ENCODE measurements around the gene STK17B. TPM values are rescaled to one million over a fixed set of nuclear protein-coding genes. Genes with fewer than 3 reads are reported as not detected.

The STK17B gene
- total and polyA plus RNA-seq, 9 of the 15 experiments (the other 6 are each of a cell fraction or from before 2014, with no cell fraction given): 2.3 to 17.7 (median 8.5) TPM

GRCh38 chr2:196101325-196101991, 69.9 kb downstream of the STK17B start (continued):
- TF ChIP-seq PKNOX1 (IDR thresholded peaks at IDR 0.05): peak; percentile 35; the same call in 1 of the 2 replicates
- TF ChIP-seq NFE2 (IDR thresholded peaks at IDR 0.05; ENCODE audit: low read depth): peak; percentile 90
- TF ChIP-seq ARID1B (IDR thresholded peaks at IDR 0.05): peak; percentile 88
- TF ChIP-seq NRF1 (conservative IDR thresholded peaks at IDR 0.05 in 1 of 2, IDR thresholded peaks at IDR 0.05 in 1 of 2): 0 out of 4 replicates have a peak, but pooled peaks of 1 of the 2 experiments have one; percentile 27
- no peak for TF ChIP-seq ZNF699 (CRISPR knock-in tag; IDR thresholded peaks at IDR 0.05; ENCODE audit: insufficient replicate concordance)
- TF ChIP-seq ZBTB43 (CRISPR knock-in tag; IDR thresholded peaks at IDR 0.05): no peak
- TF ChIP-seq ZNF592 (IDR thresholded peaks at IDR 0.05): peak; percentile 81
- 0 out of 2 replicates have a peak, but pooled peaks have one; percentile 26 for TF ChIP-seq ATF7 (IDR thresholded peaks at IDR 0.05)
- TF ChIP-seq SMARCC2 (IDR thresholded peaks at IDR 0.05; ENCODE audit: low read depth): 0 out of 2 replicates have a peak, but pooled peaks have one; percentile 40
- 0 out of 2 replicates have a peak, but pooled peaks have one; percentile 4 for TF ChIP-seq CREB1 (IDR thresholded peaks at IDR 0.05)
- TF ChIP-seq CREB1 (CRISPR knock-in tag; IDR thresholded peaks at IDR 0.05): no peak
- peak; percentile 92; the same call in 1 of the 2 replicates for TF ChIP-seq ARID3A (IDR thresholded peaks at IDR 0.05; ENCODE audit: borderline replicate concordance, low read depth, low read length)
- peak; percentile 77 for TF ChIP-seq C11orf30 (IDR thresholded peaks at IDR 0.05; ENCODE audit: low read depth)
- no peak for TF ChIP-seq THAP7 (CRISPR knock-in tag; IDR thresholded peaks at IDR 0.05)
